H9 (cell line): ENCODE measurements around the gene LDB3. TPM values are rescaled to one million over a fixed set of nuclear protein-coding genes. Genes with fewer than 3 reads are reported as not detected.

ENCODE experiments used
- DNase-seq: peaks from one replicate; pipeline ENCODE4 v3.0.0-alpha.2; 2017
- H2AFZ ChIP-seq: one replicate; pipeline ENCODE4 v1.6.1; 2013; ENCODE audit warnings: mild to moderate bottlenecking, low read length, control low read depth, moderate library complexity
- H2AK5ac ChIP-seq: 2 replicates; pipeline ENCODE4 v1.6.1; 2013; ENCODE audit warnings: low read length, control low read depth, mixed read lengths; ENCODE audit not compliant: insufficient read length
- H2BK120ac ChIP-seq: one replicate; pipeline ENCODE4 v1.6.1; 2013; ENCODE audit warnings: low read depth, mild to moderate bottlenecking, low read length, control low read depth, inconsistent platforms; ENCODE audit not compliant: poor library complexity, severe bottlenecking
- H2BK12ac ChIP-seq: 2 replicates; pipeline ENCODE4 v1.6.1; 2013; ENCODE audit warnings: low read length, control low read depth, mixed read lengths, low read depth; ENCODE audit not compliant: insufficient read length
- H2BK15ac ChIP-seq: 2 replicates; pipeline ENCODE4 v1.6.1; 2013; ENCODE audit warnings: low read depth, low read length, control low read depth
- H2BK20ac ChIP-seq: one replicate; pipeline ENCODE4 v1.6.1; 2013; ENCODE audit warnings: low read depth, mild to moderate bottlenecking, low read length, control low read depth, inconsistent platforms; ENCODE audit not compliant: poor library complexity, severe bottlenecking
- H2BK5ac ChIP-seq: 2 replicates; pipeline ENCODE4 v1.6.1; 2013; ENCODE audit warnings: low read length, control low read depth, mixed read lengths; ENCODE audit not compliant: insufficient read length
- H3K14ac ChIP-seq: 2 replicates; pipeline ENCODE4 v1.6.1; 2013; ENCODE audit warnings: low read length, control low read depth; ENCODE audit not compliant: insufficient read depth
- H3K18ac ChIP-seq: 2 replicates; pipeline ENCODE4 v1.6.1; 2013; ENCODE audit warnings: low read depth, mild to moderate bottlenecking, mixed read lengths, low read length, control low read depth; ENCODE audit not compliant: insufficient read length
- H3K23ac ChIP-seq: 2 replicates; pipeline ENCODE4 v1.6.1; 2013; ENCODE audit warnings: low read length, control low read depth, mixed read lengths, low read depth; ENCODE audit not compliant: insufficient read length
- H3K23me2 ChIP-seq: 2 replicates; pipeline ENCODE4 v1.6.1; 2013; ENCODE audit warnings: low read depth, mild to moderate bottlenecking, mixed read lengths, low read length, control low read depth; ENCODE audit not compliant: insufficient read length, poor library complexity, severe bottlenecking
- H3K27ac ChIP-seq: 2 replicates; pipeline ENCODE4 v1.5.1; 2013; ENCODE audit warnings: low read length, control low read depth, mixed read lengths, low read depth; ENCODE audit not compliant: insufficient read length
- H3K27me3 ChIP-seq: 2 replicates; pipeline ENCODE4 v1.6.1; 2013; ENCODE audit warnings: low read length, control low read depth, inconsistent platforms; ENCODE audit not compliant: insufficient read depth
- H3K4ac ChIP-seq: 2 replicates; pipeline ENCODE4 v1.6.1; 2013; ENCODE audit warnings: low read depth, mild to moderate bottlenecking, control low read depth, inconsistent platforms, low read length, moderate library complexity
- H3K4me1 ChIP-seq: 2 replicates; pipeline ENCODE4 v1.6.1; 2013; ENCODE audit warnings: low read length, control low read depth, inconsistent platforms; ENCODE audit not compliant: insufficient read depth
- H3K4me2 ChIP-seq: 2 replicates; pipeline ENCODE4 v1.6.1; 2013; ENCODE audit warnings: low read length, control low read depth, mixed read lengths; ENCODE audit not compliant: insufficient read length, insufficient read depth
- H3K56ac ChIP-seq: 2 replicates; pipeline ENCODE4 v1.6.1; 2013; ENCODE audit warnings: low read depth, mild to moderate bottlenecking, mixed read lengths, low read length, control low read depth; ENCODE audit not compliant: insufficient read length
- H3K79me1 ChIP-seq: 2 replicates; pipeline ENCODE4 v1.6.1; 2013; ENCODE audit warnings: low read depth, mild to moderate bottlenecking, moderate library complexity, low read length, control low read depth, inconsistent platforms; ENCODE audit not compliant: insufficient read depth, poor library complexity, severe bottlenecking
- H3K79me2 ChIP-seq: 2 replicates; pipeline ENCODE4 v1.6.1; 2013; ENCODE audit warnings: low read length, control low read depth, inconsistent platforms; ENCODE audit not compliant: insufficient read depth
- H3K9ac ChIP-seq: 2 replicates; pipeline ENCODE4 v1.6.1; 2013; ENCODE audit warnings: low read length, control low read depth, mixed read lengths; ENCODE audit not compliant: insufficient read length; ENCODE audit errors: extremely low read depth
- H3K9me3 ChIP-seq: one replicate; pipeline ENCODE4 v1.6.1; 2013; ENCODE audit warnings: low read depth, low read length, inconsistent platforms; ENCODE audit not compliant: control insufficient read depth
- H3T11ph ChIP-seq: one replicate; pipeline ENCODE4 v1.6.1; 2013; ENCODE audit warnings: mild to moderate bottlenecking, low read length, control low read depth, inconsistent platforms
- H4K20me1 ChIP-seq: one replicate; pipeline ENCODE4 v1.6.1; 2013; ENCODE audit not compliant: control insufficient read depth, insufficient read length, insufficient read depth
- H4K5ac ChIP-seq: 2 replicates; pipeline ENCODE4 v1.6.1; 2013; ENCODE audit warnings: low read depth, mild to moderate bottlenecking, mixed read lengths, low read length, control low read depth; ENCODE audit not compliant: insufficient read length
- H4K8ac ChIP-seq: replicated peaks from 2 replicates; pipeline ENCODE4 v1.6.1; 2013; ENCODE audit warnings: low read length, control low read depth, mixed read lengths, low read depth; ENCODE audit not compliant: insufficient read length
- H4K91ac ChIP-seq: 2 replicates; pipeline ENCODE4 v1.6.1; 2013; ENCODE audit warnings: low read depth, mild to moderate bottlenecking, moderate library complexity, mixed read lengths, low read length, control low read depth; ENCODE audit not compliant: insufficient read length
- H3K27ac Mint-ChIP-seq, 3 experiments: 2 replicates in 2 of 3; 3 replicates in 1 of 3; pipeline ENCODE4 v1.8.0; 2020 to 2021; ENCODE audit warnings: mixed read lengths in 3 of 3, mild to moderate bottlenecking in 1 of 3, moderate library complexity in 1 of 3
- H3K27me3 Mint-ChIP-seq: 2 replicates; pipeline ENCODE4 v1.8.0; 2021; ENCODE audit warnings: low read depth, mild to moderate bottlenecking, moderate library complexity, mixed read lengths
- H3K36me3 Mint-ChIP-seq, 3 experiments: 2 replicates in 2 of 3; 3 replicates in 1 of 3; pipeline ENCODE4 v1.8.0; 2020 to 2021; ENCODE audit warnings: low read depth in 3 of 3, mixed read lengths in 3 of 3; ENCODE audit not compliant: insufficient read depth in 1 of 3
- H3K4me1 Mint-ChIP-seq, 2 experiments: 2 replicates each; pipeline ENCODE4 v1.8.0; 2020; ENCODE audit warnings: mixed read lengths in 2 of 2
- H3K4me3 Mint-ChIP-seq, 2 experiments: 2 replicates in 1 of 2; 3 replicates in 1 of 2; pipeline ENCODE4 v1.8.0; 2020 to 2021; ENCODE audit warnings: mild to moderate bottlenecking in 2 of 2, mixed read lengths in 2 of 2, moderate library complexity in 1 of 2
- H3K9me3 Mint-ChIP-seq, 2 experiments: 2 replicates in 1 of 2; 3 replicates in 1 of 2; pipeline ENCODE4 v1.8.0; 2020; ENCODE audit warnings: mild to moderate bottlenecking in 2 of 2, mixed read lengths in 2 of 2, moderate library complexity in 1 of 2
- WGBS: extraction: QIAGEN DNeasy Blood & Tissue Kit; methylation state at CpG from one replicate; pipeline ENCODE4 v1.1.7; 2013; ENCODE audit warnings: missing lambda C conversion rate, low lambda C conversion rate, mixed read lengths; ENCODE audit not compliant: insufficient read length; ENCODE audit errors: extremely low coverage; 5-methylcytosine and 5-hydroxymethylcytosine counted together
- total RNA-seq: library from RNA; stranded (reverse); gene quantifications from 2 replicates; pipeline ENCODE4 v1.2.1, GENCODE V29; 2021
- TF ChIP-seq, protein P1 (sequence below): fragments of 200-600 bp; sonication (generic); conservative IDR thresholded peaks from 3 replicates; pipeline ENCODE4 v1.8.0; 2021; ENCODE audit warnings: antibody characterized with exemption, mild to moderate bottlenecking

LDB3 gene
- total RNA-seq, 1 experiment from 2014 or later, result 0.17 TPM

DNA sequence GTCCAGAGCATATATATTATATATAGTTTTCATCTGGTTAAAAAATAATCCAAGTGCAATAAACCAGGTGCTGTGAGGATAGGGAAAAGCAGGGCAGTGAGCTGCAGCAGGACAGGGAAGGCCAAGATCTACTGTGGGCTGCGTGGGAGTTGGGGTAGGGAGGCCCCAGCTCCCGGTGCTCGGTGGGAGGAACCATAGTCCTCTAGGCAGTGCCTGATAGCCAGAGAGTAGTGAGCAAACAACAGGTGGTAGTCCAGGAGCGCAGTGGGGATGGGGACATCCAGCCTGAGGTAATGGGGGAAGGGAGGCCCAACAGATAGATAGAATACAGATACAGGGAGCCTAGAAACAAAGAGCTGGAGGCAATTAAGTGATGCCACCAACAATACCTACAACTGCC, 84.0 kb downstream of the LDB3 start:
- H3K23ac ChIP-seq, result no peak overlapping the region
- no peak overlapping the region for H2AK5ac ChIP-seq
- H3K18ac ChIP-seq, result no peak overlapping the region
- no peak overlapping the region for H3K4ac ChIP-seq
- no peak overlapping the region for H3T11ph ChIP-seq
- H3K4me3 Mint-ChIP-seq, result no peak overlapping the region
- H3K4me2 ChIP-seq, result no peak overlapping the region
- DNase-seq, result no peak
- no peak overlapping the region for H3K9ac ChIP-seq
- TF ChIP-seq, protein P1, sequence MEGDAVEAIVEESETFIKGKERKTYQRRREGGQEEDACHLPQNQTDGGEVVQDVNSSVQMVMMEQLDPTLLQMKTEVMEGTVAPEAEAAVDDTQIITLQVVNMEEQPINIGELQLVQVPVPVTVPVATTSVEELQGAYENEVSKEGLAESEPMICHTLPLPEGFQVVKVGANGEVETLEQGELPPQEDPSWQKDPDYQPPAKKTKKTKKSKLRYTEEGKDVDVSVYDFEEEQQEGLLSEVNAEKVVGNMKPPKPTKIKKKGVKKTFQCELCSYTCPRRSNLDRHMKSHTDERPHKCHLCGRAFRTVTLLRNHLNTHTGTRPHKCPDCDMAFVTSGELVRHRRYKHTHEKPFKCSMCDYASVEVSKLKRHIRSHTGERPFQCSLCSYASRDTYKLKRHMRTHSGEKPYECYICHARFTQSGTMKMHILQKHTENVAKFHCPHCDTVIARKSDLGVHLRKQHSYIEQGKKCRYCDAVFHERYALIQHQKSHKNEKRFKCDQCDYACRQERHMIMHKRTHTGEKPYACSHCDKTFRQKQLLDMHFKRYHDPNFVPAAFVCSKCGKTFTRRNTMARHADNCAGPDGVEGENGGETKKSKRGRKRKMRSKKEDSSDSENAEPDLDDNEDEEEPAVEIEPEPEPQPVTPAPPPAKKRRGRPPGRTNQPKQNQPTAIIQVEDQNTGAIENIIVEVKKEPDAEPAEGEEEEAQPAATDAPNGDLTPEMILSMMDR, result no peak
- no peak overlapping the region for H4K8ac ChIP-seq
- H3K79me2 ChIP-seq, result peaks cover 10% of the 10 kb centered on the region
- no peak overlapping the region for H2BK15ac ChIP-seq
- H4K91ac ChIP-seq, result no peak overlapping the region
- H3K36me3 Mint-ChIP-seq, result peaks cover 2 to 10% (median 3%) of the 10 kb centered on the region in 3 experiments; a peak in 5 of 7 replicates
- H3K9me3 ChIP-seq, result no peaks in the 10 kb centered on the region
- H2BK5ac ChIP-seq, result peak overlapping the region; percentile 4
- no peak overlapping the region for H2AFZ ChIP-seq
- H3K27me3 Mint-ChIP-seq, result no peaks in the 10 kb centered on the region
- no peaks in the 10 kb centered on the region for H3K9me3 Mint-ChIP-seq
- H3K27ac ChIP-seq, result no peak overlapping the region
- no peak overlapping the region for H2BK20ac ChIP-seq
- H2BK12ac ChIP-seq, result no peak overlapping the region
- peaks cover 4% of the 10 kb centered on the region for H4K20me1 ChIP-seq
- peaks cover 30 to 31% of the 10 kb centered on the region in 2 experiments for H3K4me1 Mint-ChIP-seq
- H3K79me1 ChIP-seq, result no peaks in the 10 kb centered on the region
- no peak overlapping the region for H3K56ac ChIP-seq
- H3K4me1 ChIP-seq, result peaks cover 1% of the 10 kb centered on the region; the same call in 1 of the 2 replicates
- H3K14ac ChIP-seq, result no peak overlapping the region
- no peaks in the 10 kb centered on the region for H3K27me3 ChIP-seq
- no CpG with 5 or more reads among the region's 4 CpGs for WGBS
- H3K27ac Mint-ChIP-seq, result peak overlapping the region; percentile 71 to 89 (median 82); a peak in 4 of 7 replicates
- H4K5ac ChIP-seq, result no peak overlapping the region
- no peak overlapping the region for H2BK120ac ChIP-seq
- no peaks in the 10 kb centered on the region for H3K23me2 ChIP-seq
